ENCODE data around the gene CAMTA1. TPM values are rescaled to one million over a fixed set of nuclear protein-coding genes. Genes with fewer than 3 reads are reported as not detected.
"Not testable (repeated sequence)": the region's sequence is repeated elsewhere in the genome, so short reads cannot be mapped to it uniquely, and the experiment has no call there.

CAMTA1 gene
- total RNA-seq, 2 experiments from 2014 or later = 43.3 to 46.0 TPM

DNA sequence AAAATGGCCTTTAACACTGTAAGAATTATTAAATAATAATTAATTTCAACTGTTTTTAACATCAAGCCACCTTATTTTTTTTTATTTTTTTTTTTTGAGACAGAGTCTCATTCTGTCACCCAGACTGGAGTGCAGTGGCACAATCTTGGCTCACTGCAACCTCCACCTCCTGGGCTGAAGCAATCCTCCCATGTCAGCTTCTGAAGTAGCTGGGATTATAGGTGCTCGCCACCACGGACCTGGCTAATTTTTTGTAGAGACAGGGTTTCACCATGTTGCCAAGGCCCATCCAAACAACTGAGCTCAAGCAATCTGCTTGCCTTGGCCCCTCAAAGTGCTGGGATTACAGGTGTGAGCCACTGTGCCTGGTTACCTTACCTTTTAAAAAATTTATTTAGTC lies 46.8 kb downstream of the CAMTA1 start:
- H3K36me3 Mint-ChIP-seq (ENCODE audit: low read depth); DNase-seq; POLR2A ChIA-PET; H3K27me3 Mint-ChIP-seq (ENCODE audit: low read depth); H3K9me3 Mint-ChIP-seq (ENCODE audit: insufficient read depth); CTCF ChIA-PET; H3K27ac Mint-ChIP-seq; ATAC-seq; H3K4me1 Mint-ChIP-seq (ENCODE audit: low read depth); H3K4me3 Mint-ChIP-seq: not testable (repeated sequence)

DNA sequence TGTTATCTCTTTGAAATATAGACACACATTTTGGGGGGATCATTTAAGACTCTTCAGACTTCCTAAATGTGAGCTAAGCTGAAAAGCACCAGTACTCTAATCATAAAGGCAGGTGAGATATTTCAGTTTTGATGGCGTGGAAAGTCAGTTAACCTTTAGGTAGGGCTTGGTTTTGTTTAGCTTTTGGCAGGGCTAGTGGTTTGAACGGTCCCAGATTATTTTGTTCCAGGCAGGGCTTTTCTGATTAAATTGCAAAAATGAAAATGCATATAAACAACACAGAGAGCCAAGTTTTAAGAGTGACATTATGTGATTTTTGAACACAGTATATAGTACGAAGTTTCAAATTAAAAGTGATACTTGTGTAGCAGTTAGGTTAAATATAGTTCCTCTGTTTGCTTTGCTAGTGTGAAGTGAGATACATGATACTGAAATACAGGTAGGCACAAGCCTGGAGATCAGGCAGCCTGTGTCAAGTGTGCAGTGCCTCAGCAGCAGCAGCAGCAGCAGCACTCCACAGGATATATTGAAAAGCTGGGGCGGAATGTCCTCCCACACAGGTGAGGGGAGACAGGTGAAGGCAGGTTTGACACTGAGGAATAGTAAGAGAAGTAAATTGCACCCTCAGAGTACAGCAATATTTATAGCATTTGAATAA lies 47.4 kb downstream of the CAMTA1 start:
- ATAC-seq (no peak), DNase-seq (no peak)
- no peaks in the 10 kb centered on the region for H3K4me1 Mint-ChIP-seq (ENCODE audit: low read depth)
- no peaks in the 10 kb centered on the region for H3K9me3 Mint-ChIP-seq (ENCODE audit: insufficient read depth)
- no peaks in the 10 kb centered on the region for H3K27me3 Mint-ChIP-seq (ENCODE audit: low read depth)
- no peak overlapping the region for H3K4me3 Mint-ChIP-seq
- no peak overlapping the region for H3K27ac Mint-ChIP-seq
- ChIA-PET POLR2A (no interaction called here), CTCF (no interaction called here)
- H3K36me3 Mint-ChIP-seq (ENCODE audit: low read depth) = peaks cover 4% of the 10 kb centered on the region

DNA sequence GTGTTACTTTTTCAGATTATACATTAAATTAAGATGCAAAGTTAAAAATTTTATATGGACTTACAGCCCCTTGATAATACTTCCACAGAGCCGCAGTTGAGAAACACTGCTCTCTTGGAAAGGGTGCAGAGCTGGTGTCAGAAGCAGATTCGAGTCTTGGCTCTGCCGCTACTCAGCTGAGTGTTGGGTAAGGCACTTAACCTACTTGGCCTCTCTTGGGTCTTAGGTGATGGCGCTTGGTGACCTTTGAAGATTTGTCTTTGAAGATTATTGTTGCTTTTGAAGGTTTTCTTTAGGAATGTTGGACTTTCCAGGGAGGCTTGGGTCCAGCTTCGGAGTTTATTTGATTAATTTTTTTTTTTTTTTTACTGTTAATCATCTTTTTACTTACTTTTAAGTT lies 48.5 kb downstream of the CAMTA1 start:
- DNase-seq (no peak), ATAC-seq (no peak)
- Mint-ChIP-seq H3K36me3 (ENCODE audit: low read depth) (peaks cover 3% of the 10 kb centered on the region), H3K27ac (no peak overlapping the region), H3K27me3 (ENCODE audit: low read depth) (no peaks in the 10 kb centered on the region), H3K4me1 (ENCODE audit: low read depth) (no peaks in the 10 kb centered on the region), H3K9me3 (ENCODE audit: insufficient read depth) (no peaks in the 10 kb centered on the region), H3K4me3 (no peak overlapping the region)
- ChIA-PET POLR2A (interaction anchor here (0.6 kb wide), 1 partner anchor 14 kb away, joined by 3 read pairs; no protein-coding TSS in a partner anchor), CTCF (no interaction called here)

DNA sequence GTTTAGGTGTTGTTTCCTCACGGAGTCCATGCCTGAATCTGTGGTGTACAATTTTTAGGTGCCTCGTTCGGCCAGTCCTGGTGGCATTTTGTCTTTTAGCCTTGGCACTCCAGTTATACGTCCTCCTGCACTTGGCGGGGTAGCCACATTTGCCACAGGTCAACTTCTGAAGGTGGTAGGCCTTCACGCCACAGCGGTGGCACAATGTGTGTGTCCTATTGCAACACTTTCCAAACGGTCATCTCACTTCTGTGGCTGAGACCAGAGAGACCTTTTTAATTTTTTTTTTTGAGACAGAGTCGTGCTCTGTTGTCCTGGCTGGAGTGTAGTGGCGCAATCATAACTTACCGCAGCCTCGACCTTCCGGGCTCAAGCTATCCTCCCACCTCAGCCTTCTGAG lies 49.1 kb downstream of the CAMTA1 start:
- no peaks in the 10 kb centered on the region for H3K4me1 Mint-ChIP-seq (ENCODE audit: low read depth)
- H3K27me3 Mint-ChIP-seq (ENCODE audit: low read depth) = no peaks in the 10 kb centered on the region
- DNase-seq (no peak), ATAC-seq (no peak)
- CTCF ChIA-PET = interaction anchor here (1.6 kb wide), 1 partner anchor 55 kb away, joined by 4 read pairs; no protein-coding TSS in a partner anchor
- POLR2A ChIA-PET = interaction anchor here (0.6 kb wide), 1 partner anchor 34 kb away, joined by 3 read pairs; no protein-coding TSS in a partner anchor
- H3K27ac Mint-ChIP-seq = no peak overlapping the region
- H3K4me3 Mint-ChIP-seq = no peak overlapping the region
- H3K36me3 Mint-ChIP-seq (ENCODE audit: low read depth) = peaks cover 4% of the 10 kb centered on the region
- no peaks in the 10 kb centered on the region for H3K9me3 Mint-ChIP-seq (ENCODE audit: insufficient read depth)

DNA sequence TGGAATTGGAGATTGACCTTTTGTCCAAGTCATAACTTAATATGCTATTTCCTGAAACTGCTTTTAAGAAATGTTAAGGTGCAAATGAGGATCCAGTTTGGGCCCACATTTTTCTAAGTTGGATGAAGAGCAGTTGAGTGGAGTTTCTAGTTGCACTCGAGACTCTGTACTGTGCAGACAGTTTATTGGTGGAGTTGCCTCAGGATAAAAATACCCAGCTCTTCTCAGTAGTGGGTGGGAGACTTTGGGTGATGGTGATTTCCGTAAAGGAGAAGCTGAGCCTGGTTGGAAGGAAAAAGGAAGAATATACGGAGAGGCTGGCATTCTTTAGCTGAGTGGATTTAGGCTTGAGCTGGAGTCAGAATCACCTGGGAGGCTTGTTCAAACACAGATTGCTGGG lies 49.9 kb downstream of the CAMTA1 start:
- ChIA-PET CTCF (interaction anchor here (1.3 to 1.6 kb wide), 3 partner anchors 12 to 280 kb away, joined by 3 to 7 read pairs (median 4); partner anchors contain the start of gene TAS1R1), POLR2A (no interaction called here)
- Mint-ChIP-seq H3K9me3 (ENCODE audit: insufficient read depth) (no peaks in the 10 kb centered on the region), H3K27ac (no peak overlapping the region), H3K4me3 (no peak overlapping the region), H3K27me3 (ENCODE audit: low read depth) (no peaks in the 10 kb centered on the region), H3K36me3 (ENCODE audit: low read depth) (peaks cover 5% of the 10 kb centered on the region), H3K4me1 (ENCODE audit: low read depth) (no peaks in the 10 kb centered on the region)
- ATAC-seq = no peak
- DNase-seq = no peak

DNA sequence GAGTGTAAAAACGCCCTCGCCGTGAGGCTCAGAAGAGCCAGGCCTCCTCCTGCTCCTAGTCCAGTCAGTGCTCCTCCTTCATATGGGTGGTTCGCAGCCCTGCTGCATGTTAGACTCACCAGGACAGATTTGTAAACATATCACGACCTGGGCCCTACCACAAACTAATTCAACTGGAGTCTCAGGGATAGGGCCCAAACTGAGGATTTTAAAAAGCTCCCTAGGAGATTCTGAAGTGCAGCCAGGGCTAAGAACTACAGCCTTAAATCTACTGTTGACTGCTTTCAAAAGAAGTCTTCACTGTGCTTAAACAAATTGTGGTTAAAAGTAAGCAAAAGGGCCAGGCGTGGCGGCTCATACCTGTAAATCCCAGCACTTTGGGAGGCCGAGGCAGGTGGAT lies 57.0 kb downstream of the CAMTA1 start:
- DNase-seq = no peak
- Mint-ChIP-seq H3K27ac (no peak overlapping the region), H3K27me3 (ENCODE audit: low read depth) (no peaks in the 10 kb centered on the region), H3K4me1 (ENCODE audit: low read depth) (no peaks in the 10 kb centered on the region), H3K4me3 (no peak overlapping the region), H3K36me3 (ENCODE audit: low read depth) (peaks cover 24% of the 10 kb centered on the region), H3K9me3 (ENCODE audit: insufficient read depth) (peaks cover 7% of the 10 kb centered on the region)
- ChIA-PET POLR2A (no interaction called here), CTCF (no interaction called here)
- ATAC-seq = no peak

DNA sequence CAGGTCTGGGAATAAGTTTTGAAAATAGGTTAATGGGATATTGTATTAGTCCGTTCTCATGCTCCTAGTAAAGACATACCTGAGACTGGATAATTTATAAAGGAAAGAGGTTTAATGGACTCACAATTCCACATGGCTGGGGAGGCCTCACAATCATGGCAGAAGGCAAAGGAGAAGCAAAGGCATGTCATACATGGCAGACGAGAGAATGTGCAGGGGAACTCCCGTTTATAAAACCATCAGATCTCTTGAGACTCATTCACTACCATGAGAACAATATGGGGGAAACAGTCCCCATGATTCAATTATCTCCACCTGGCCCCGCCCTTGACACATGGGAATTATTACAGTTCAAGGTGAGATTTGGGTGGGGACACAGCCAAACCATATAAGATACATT lies 60.5 kb downstream of the CAMTA1 start:
- H3K27me3 Mint-ChIP-seq (ENCODE audit: low read depth); ATAC-seq; H3K4me1 Mint-ChIP-seq (ENCODE audit: low read depth); DNase-seq; H3K9me3 Mint-ChIP-seq (ENCODE audit: insufficient read depth); POLR2A ChIA-PET; CTCF ChIA-PET; H3K27ac Mint-ChIP-seq; H3K4me3 Mint-ChIP-seq: not testable (repeated sequence)
- peaks cover 25% of the 10 kb centered on the region for H3K36me3 Mint-ChIP-seq (ENCODE audit: low read depth)

DNA sequence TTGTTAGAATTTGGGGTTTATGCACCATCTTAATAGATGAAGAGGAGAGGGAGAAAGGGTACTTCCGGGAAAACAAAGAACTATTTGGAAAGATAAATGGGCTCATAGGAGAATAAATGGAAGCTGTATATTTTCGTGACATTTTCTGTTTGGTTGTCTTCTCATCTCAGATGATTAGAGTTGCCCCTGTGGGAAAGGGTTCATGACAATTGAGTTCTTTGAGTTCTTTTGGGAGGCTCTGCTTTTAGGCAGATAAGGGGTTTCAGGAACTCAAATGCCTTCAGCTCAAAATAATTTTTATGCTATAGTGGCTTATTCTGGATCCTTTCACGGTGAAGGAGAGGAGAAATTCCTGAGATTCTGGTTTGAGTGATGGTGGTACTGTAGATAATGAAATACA lies 63.6 kb downstream of the CAMTA1 start:
- no peak overlapping the region for H3K4me3 Mint-ChIP-seq
- no peaks in the 10 kb centered on the region for H3K4me1 Mint-ChIP-seq (ENCODE audit: low read depth)
- peaks cover 34% of the 10 kb centered on the region for H3K36me3 Mint-ChIP-seq (ENCODE audit: low read depth)
- ChIA-PET CTCF (interaction anchor here (2.6 kb wide), 1 partner anchor 13 kb away, joined by 7 read pairs; no protein-coding TSS in a partner anchor), POLR2A (no interaction called here)
- ATAC-seq (no peak), DNase-seq (no peak)
- H3K9me3 Mint-ChIP-seq (ENCODE audit: insufficient read depth) = peaks cover 7% of the 10 kb centered on the region
- no peak overlapping the region for H3K27ac Mint-ChIP-seq
- no peaks in the 10 kb centered on the region for H3K27me3 Mint-ChIP-seq (ENCODE audit: low read depth)

DNA sequence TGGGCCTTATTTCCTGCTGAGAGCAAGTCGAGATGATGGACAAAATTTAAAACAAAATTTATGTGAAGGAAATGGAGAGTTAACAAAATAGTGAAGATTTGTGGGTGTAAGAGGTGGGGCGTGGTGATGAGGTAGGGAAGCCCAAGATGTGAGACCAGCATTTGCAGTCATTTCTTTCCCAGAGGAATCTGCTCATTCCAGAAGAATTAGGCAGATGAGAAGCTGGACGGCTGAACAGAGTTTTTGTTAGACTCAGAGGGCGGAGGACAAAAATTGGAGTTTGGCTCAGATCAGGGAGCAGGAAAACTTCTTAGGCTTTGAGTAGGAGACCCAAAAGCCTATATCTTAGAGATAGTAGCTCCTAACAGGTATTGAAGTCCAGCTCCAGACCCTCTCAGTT lies 65.3 kb downstream of the CAMTA1 start:
- Mint-ChIP-seq H3K4me1 (ENCODE audit: low read depth) (no peaks in the 10 kb centered on the region), H3K27me3 (ENCODE audit: low read depth) (no peaks in the 10 kb centered on the region), H3K27ac (no peak overlapping the region), H3K36me3 (ENCODE audit: low read depth) (peaks cover 28% of the 10 kb centered on the region), H3K9me3 (ENCODE audit: insufficient read depth) (peaks cover 4% of the 10 kb centered on the region), H3K4me3 (no peak overlapping the region)
- DNase-seq = no peak
- CTCF ChIA-PET = interaction anchor here (0.7 kb wide), 1 partner anchor 41 kb away, joined by 3 read pairs; no protein-coding TSS in a partner anchor
- POLR2A ChIA-PET = no interaction called here
- ATAC-seq = no peak

DNA sequence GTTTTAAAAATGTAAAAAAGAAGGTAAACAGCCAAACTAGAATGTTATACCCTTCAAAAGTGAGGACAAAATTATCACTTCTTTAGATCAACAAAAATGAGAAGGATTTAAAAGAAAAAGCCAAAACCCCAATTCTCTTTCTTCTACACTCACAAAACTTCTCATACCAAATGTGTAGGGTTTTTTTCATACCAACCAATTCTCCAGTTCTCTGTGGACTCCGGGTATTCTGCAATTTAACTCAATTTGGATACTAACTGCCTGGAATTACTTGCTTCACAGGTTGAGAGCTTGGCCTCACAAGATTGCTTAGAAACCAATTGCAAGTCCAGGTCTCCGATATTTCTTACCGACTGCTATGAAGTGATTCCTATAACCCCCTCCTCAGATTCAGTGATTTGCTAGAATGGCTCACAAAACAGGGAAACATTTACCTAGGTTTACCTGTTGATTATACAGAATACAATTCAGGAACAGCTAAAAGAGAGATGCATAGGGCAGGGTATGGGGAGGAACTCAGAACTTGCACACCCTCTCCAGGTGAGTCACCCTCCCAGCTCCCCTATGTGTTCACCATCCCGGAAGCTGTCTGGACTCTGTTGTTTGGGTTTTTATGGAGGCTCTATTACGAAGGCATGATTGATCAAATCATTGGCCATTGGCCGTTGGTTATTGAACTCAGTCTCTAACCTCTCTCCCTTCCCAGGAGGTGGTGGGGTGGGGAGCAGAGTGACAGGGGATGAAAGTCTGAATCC lies 67.1 kb downstream of the CAMTA1 start:
- Mint-ChIP-seq H3K27ac (no peak overlapping the region), H3K4me1 (ENCODE audit: low read depth) (no peaks in the 10 kb centered on the region), H3K9me3 (ENCODE audit: insufficient read depth) (no peaks in the 10 kb centered on the region), H3K36me3 (ENCODE audit: low read depth) (peaks cover 21% of the 10 kb centered on the region), H3K27me3 (ENCODE audit: low read depth) (no peaks in the 10 kb centered on the region), H3K4me3 (no peak overlapping the region)
- POLR2A ChIA-PET = no interaction called here
- ATAC-seq = no peak
- CTCF ChIA-PET = no interaction called here
- no peak for DNase-seq

DNA sequence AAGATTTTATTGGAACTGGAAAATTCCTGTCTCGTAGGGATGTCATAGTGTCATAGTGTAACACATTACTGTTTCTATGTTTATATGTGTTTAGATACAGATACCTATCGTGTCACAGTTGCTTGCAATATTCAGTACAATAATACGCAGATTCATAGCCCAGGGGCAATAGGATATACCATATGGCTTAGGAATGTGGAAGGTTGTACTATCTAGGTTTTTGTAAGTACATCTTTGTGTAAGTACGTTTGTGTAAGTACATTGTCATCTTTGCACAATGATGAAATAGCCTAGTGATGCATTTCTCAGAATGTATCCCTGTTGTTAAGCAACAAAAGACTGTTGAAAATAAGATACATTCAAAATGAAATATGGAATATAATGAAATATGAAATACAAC lies 68.9 kb downstream of the CAMTA1 start:
- DNase-seq = no peak
- POLR2A ChIA-PET = no interaction called here
- no peak overlapping the region for H3K4me3 Mint-ChIP-seq
- peaks cover 21% of the 10 kb centered on the region for H3K36me3 Mint-ChIP-seq (ENCODE audit: low read depth)
- CTCF ChIA-PET = no interaction called here
- no peaks in the 10 kb centered on the region for H3K4me1 Mint-ChIP-seq (ENCODE audit: low read depth)
- no peaks in the 10 kb centered on the region for H3K27me3 Mint-ChIP-seq (ENCODE audit: low read depth)
- H3K9me3 Mint-ChIP-seq (ENCODE audit: insufficient read depth) = no peaks in the 10 kb centered on the region
- H3K27ac Mint-ChIP-seq = no peak overlapping the region
- no peak for ATAC-seq

DNA sequence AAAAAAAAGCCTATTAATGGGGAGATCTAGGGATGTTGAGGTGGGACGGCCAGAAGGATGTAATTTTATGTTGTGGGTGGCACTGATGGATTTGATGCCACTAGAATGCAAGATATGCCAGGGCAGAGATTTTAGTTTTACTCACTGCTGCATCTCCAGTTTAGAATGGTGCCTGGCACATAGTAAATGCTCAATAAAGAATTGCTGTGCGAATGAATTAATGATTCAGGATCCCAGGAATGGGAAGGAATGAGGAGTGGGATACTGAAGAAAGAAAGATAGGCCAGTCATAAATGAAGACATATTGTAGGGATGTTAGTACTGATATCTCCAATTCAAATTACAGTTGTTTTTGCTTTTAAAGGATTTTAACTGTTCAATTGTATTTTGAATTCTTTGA lies 72.6 kb downstream of the CAMTA1 start:
- Mint-ChIP-seq H3K4me3 (no peak overlapping the region), H3K36me3 (ENCODE audit: low read depth) (peaks cover 9% of the 10 kb centered on the region), H3K9me3 (ENCODE audit: insufficient read depth) (no peaks in the 10 kb centered on the region), H3K27ac (no peak overlapping the region), H3K4me1 (ENCODE audit: low read depth) (no peaks in the 10 kb centered on the region), H3K27me3 (ENCODE audit: low read depth) (no peaks in the 10 kb centered on the region)
- DNase-seq (no peak), ATAC-seq (no peak)
- ChIA-PET CTCF (no interaction called here), POLR2A (no interaction called here)
